Fibroblast of pulmonary artery (primary cell): Measurements from ENCODE around the gene TMEM59.

Source experiments
- DNase-seq: peaks from one replicate; pipeline ENCODE4 v3.0.0-alpha.2; 2010; ENCODE audit warnings: low read depth
- H3K4me3 ChIP-seq: replicated peaks from 2 replicates; pipeline ENCODE4 v1.5.1; 2011; ENCODE audit warnings: low read depth, mild to moderate bottlenecking, control low read depth, low read length, moderate library complexity
- CTCF ChIP-seq: IDR thresholded peaks from 2 replicates; pipeline ENCODE4 v1.5.1; 2011; ENCODE audit warnings: mild to moderate bottlenecking, control low read depth, low read length, inconsistent platforms; ENCODE audit errors: missing control alignments

Gene TMEM59

GRCh38 chr1:54012008-54012325, 41.0 kb downstream of the TMEM59 start:
- no peak for DNase-seq
- no peak for TF ChIP-seq CTCF
- H3K4me3 ChIP-seq: no peak overlapping the region

- no peak for TF ChIP-seq CTCF
- no peak overlapping the region for H3K4me3 ChIP-seq
- DNase-seq: no peak
Measured at GRCh38 chr1:54011316-54012007, 41.5 kb downstream of the TMEM59 start.

- H3K4me3 ChIP-seq: no peak overlapping the region
- no peak for DNase-seq
- TF ChIP-seq CTCF: no peak
Measured at GRCh38 chr1:54010415-54011117, 42.4 kb downstream of the TMEM59 start.

GRCh38 chr1:54009406-54009805, 43.6 kb downstream of the TMEM59 start:
- H3K4me3 ChIP-seq: no peak overlapping the region
- no peak for DNase-seq
- no peak for TF ChIP-seq CTCF

- TF ChIP-seq CTCF: no peak
- DNase-seq: no peak
- H3K4me3 ChIP-seq: no peak overlapping the region
Measured at GRCh38 chr1:54008876-54009275, 44.1 kb downstream of the TMEM59 start.

GRCh38 chr1:54007613-54008012, 45.4 kb downstream of the TMEM59 start:
- DNase-seq: no peak
- no peak overlapping the region for H3K4me3 ChIP-seq
- no peak for TF ChIP-seq CTCF

GRCh38 chr1:54006508-54006907, 46.5 kb downstream of the TMEM59 start:
- no peak for TF ChIP-seq CTCF
- DNase-seq: no peak
- no peak overlapping the region for H3K4me3 ChIP-seq
